Measurements from ENCODE around the gene PIGS.

The PIGS gene

GRCh38 chr17:28541439-28541838, 29.9 kb downstream of the PIGS start:
- Histone ChIP-seq H3K27ac (ENCODE audit: insufficient read depth, low read depth, low read length, poor library complexity, severe bottlenecking) (no peak overlapping the region), H3K4me1 (ENCODE audit: control insufficient read depth, insufficient read depth, low read length) (no peaks in the 10 kb centered on the region), H3K4me3 (ENCODE audit: insufficient read depth, low read depth, low read length) (no peak overlapping the region), H3K27me3 (ENCODE audit: control insufficient read depth, insufficient read depth, low read length, poor library complexity, severe bottlenecking) (no peaks in the 10 kb centered on the region), H3K36me3 (ENCODE audit: control insufficient read depth, insufficient read depth, low read length) (no peaks in the 10 kb centered on the region), H3K9me3 (ENCODE audit: control insufficient read depth, low read length) (no peaks in the 10 kb centered on the region)
- WGBS, 2 experiments = 93 to 95% methylated on average over 4 of the region's 4 CpGs

GRCh38 chr17:28540231-28540630, 31.1 kb downstream of the PIGS start:
- Histone ChIP-seq H3K4me1 (ENCODE audit: control insufficient read depth, insufficient read depth, low read length) (no peaks in the 10 kb centered on the region), H3K36me3 (ENCODE audit: control insufficient read depth, insufficient read depth, low read length) (no peaks in the 10 kb centered on the region), H3K4me3 (ENCODE audit: insufficient read depth, low read depth, low read length) (no peak overlapping the region), H3K27me3 (ENCODE audit: control insufficient read depth, insufficient read depth, low read length, poor library complexity, severe bottlenecking) (no peaks in the 10 kb centered on the region), H3K27ac (ENCODE audit: insufficient read depth, low read depth, low read length, poor library complexity, severe bottlenecking) (no peak overlapping the region), H3K9me3 (ENCODE audit: control insufficient read depth, low read length) (no peaks in the 10 kb centered on the region)
- 88 to 93% methylated on average over 4 of the region's 4 CpGs for WGBS, 2 experiments

- no peaks in the 10 kb centered on the region for H3K9me3 ChIP-seq (ENCODE audit: control insufficient read depth, low read length)
- H3K4me3 ChIP-seq (ENCODE audit: insufficient read depth, low read depth, low read length) = no peak overlapping the region
- no peak overlapping the region for H3K27ac ChIP-seq (ENCODE audit: insufficient read depth, low read depth, low read length, poor library complexity, severe bottlenecking)
- no peaks in the 10 kb centered on the region for H3K4me1 ChIP-seq (ENCODE audit: control insufficient read depth, insufficient read depth, low read length)
- no peaks in the 10 kb centered on the region for H3K27me3 ChIP-seq (ENCODE audit: control insufficient read depth, insufficient read depth, low read length, poor library complexity, severe bottlenecking)
- no peaks in the 10 kb centered on the region for H3K36me3 ChIP-seq (ENCODE audit: control insufficient read depth, insufficient read depth, low read length)
- 92 to 94% methylated on average over 14 of the region's 14 CpGs for WGBS, 2 experiments
Measured at GRCh38 chr17:28538296-28538895, 32.9 kb downstream of the PIGS start.

- H3K27me3 ChIP-seq (ENCODE audit: control insufficient read depth, insufficient read depth, low read length, poor library complexity, severe bottlenecking) = no peaks in the 10 kb centered on the region
- peaks cover 6% of the 10 kb centered on the region for H3K4me1 ChIP-seq (ENCODE audit: control insufficient read depth, insufficient read depth, low read length)
- no peak overlapping the region for H3K4me3 ChIP-seq (ENCODE audit: insufficient read depth, low read depth, low read length)
- H3K27ac ChIP-seq (ENCODE audit: insufficient read depth, low read depth, low read length, poor library complexity, severe bottlenecking) = no peak overlapping the region
- 87 to 89% methylated on average over 12 of the region's 12 CpGs for WGBS, 2 experiments
- H3K9me3 ChIP-seq (ENCODE audit: control insufficient read depth, low read length) = no peaks in the 10 kb centered on the region
- no peaks in the 10 kb centered on the region for H3K36me3 ChIP-seq (ENCODE audit: control insufficient read depth, insufficient read depth, low read length)
Measured at GRCh38 chr17:28537219-28537610, 34.1 kb downstream of the PIGS start.

GRCh38 chr17:28536532-28537218, 34.6 kb downstream of the PIGS start:
- H3K4me3 ChIP-seq (ENCODE audit: insufficient read depth, low read depth, low read length) = no peak overlapping the region
- H3K4me1 ChIP-seq (ENCODE audit: control insufficient read depth, insufficient read depth, low read length) = peaks cover 7% of the 10 kb centered on the region
- H3K36me3 ChIP-seq (ENCODE audit: control insufficient read depth, insufficient read depth, low read length) = no peaks in the 10 kb centered on the region
- H3K27me3 ChIP-seq (ENCODE audit: control insufficient read depth, insufficient read depth, low read length, poor library complexity, severe bottlenecking) = no peaks in the 10 kb centered on the region
- 74 to 80% methylated on average over 9 of the region's 9 CpGs for WGBS, 2 experiments
- no peaks in the 10 kb centered on the region for H3K9me3 ChIP-seq (ENCODE audit: control insufficient read depth, low read length)
- H3K27ac ChIP-seq (ENCODE audit: insufficient read depth, low read depth, low read length, poor library complexity, severe bottlenecking) = no peak overlapping the region

- Histone ChIP-seq H3K27me3 (ENCODE audit: control insufficient read depth, insufficient read depth, low read length, poor library complexity, severe bottlenecking) (no peaks in the 10 kb centered on the region), H3K9me3 (ENCODE audit: control insufficient read depth, low read length) (no peaks in the 10 kb centered on the region), H3K4me3 (ENCODE audit: insufficient read depth, low read depth, low read length) (no peak overlapping the region), H3K4me1 (ENCODE audit: control insufficient read depth, insufficient read depth, low read length) (peaks cover 11% of the 10 kb centered on the region), H3K27ac (ENCODE audit: insufficient read depth, low read depth, low read length, poor library complexity, severe bottlenecking) (no peak overlapping the region), H3K36me3 (ENCODE audit: control insufficient read depth, insufficient read depth, low read length) (no peaks in the 10 kb centered on the region)
- 92 to 93% methylated on average over 11 of the region's 11 CpGs for WGBS, 2 experiments
Measured at GRCh38 chr17:28534740-28535375, 36.5 kb downstream of the PIGS start.

- WGBS, 2 experiments = 80% methylated on average over 16 of the region's 16 CpGs
- Histone ChIP-seq H3K4me1 (ENCODE audit: control insufficient read depth, insufficient read depth, low read length) (peaks cover 19% of the 10 kb centered on the region), H3K27me3 (ENCODE audit: control insufficient read depth, insufficient read depth, low read length, poor library complexity, severe bottlenecking) (no peaks in the 10 kb centered on the region), H3K9me3 (ENCODE audit: control insufficient read depth, low read length) (no peaks in the 10 kb centered on the region), H3K27ac (ENCODE audit: insufficient read depth, low read depth, low read length, poor library complexity, severe bottlenecking) (no peak overlapping the region), H3K36me3 (ENCODE audit: control insufficient read depth, insufficient read depth, low read length) (no peaks in the 10 kb centered on the region), H3K4me3 (ENCODE audit: insufficient read depth, low read depth, low read length) (no peak overlapping the region)
Measured at GRCh38 chr17:28533091-28533807, 38.1 kb downstream of the PIGS start.

- H3K4me3 ChIP-seq (ENCODE audit: insufficient read depth, low read depth, low read length) = no peak overlapping the region
- H3K9me3 ChIP-seq (ENCODE audit: control insufficient read depth, low read length) = no peaks in the 10 kb centered on the region
- H3K4me1 ChIP-seq (ENCODE audit: control insufficient read depth, insufficient read depth, low read length) = peaks cover 19% of the 10 kb centered on the region
- no peaks in the 10 kb centered on the region for H3K36me3 ChIP-seq (ENCODE audit: control insufficient read depth, insufficient read depth, low read length)
- 80 to 83% methylated on average over 7 of the region's 7 CpGs for WGBS, 2 experiments
- no peaks in the 10 kb centered on the region for H3K27me3 ChIP-seq (ENCODE audit: control insufficient read depth, insufficient read depth, low read length, poor library complexity, severe bottlenecking)
- H3K27ac ChIP-seq (ENCODE audit: insufficient read depth, low read depth, low read length, poor library complexity, severe bottlenecking) = no peak overlapping the region
Measured at GRCh38 chr17:28532050-28532960, 39.0 kb downstream of the PIGS start.

- Histone ChIP-seq H3K4me3 (ENCODE audit: insufficient read depth, low read depth, low read length) (no peak overlapping the region), H3K36me3 (ENCODE audit: control insufficient read depth, insufficient read depth, low read length) (no peaks in the 10 kb centered on the region), H3K9me3 (ENCODE audit: control insufficient read depth, low read length) (no peaks in the 10 kb centered on the region), H3K4me1 (ENCODE audit: control insufficient read depth, insufficient read depth, low read length) (peaks cover 19% of the 10 kb centered on the region), H3K27ac (ENCODE audit: insufficient read depth, low read depth, low read length, poor library complexity, severe bottlenecking) (no peak overlapping the region), H3K27me3 (ENCODE audit: control insufficient read depth, insufficient read depth, low read length, poor library complexity, severe bottlenecking) (no peaks in the 10 kb centered on the region)
- WGBS, 2 experiments = 82% methylated on average over 7 of the region's 7 CpGs
Measured at GRCh38 chr17:28530926-28531325, 40.4 kb downstream of the PIGS start.
